SIG-M5 (cell line): ENCODE measurements around the gene BNIPL.

Source experiments
- DNase-seq: peaks from one replicate; lab custom pipeline; 2025; lab: John Stamatoyannopoulos, UW

Gene BNIPL

GRCh38 chr1:151058692-151059091, 22.3 kb downstream of the BNIPL start:
- no peak for DNase-seq

- peak; percentile 63 for DNase-seq
Observed at GRCh38 chr1:151059109-151060006, 23.0 kb downstream of the BNIPL start, which contains the start of gene CDC42SE1. Gene CDC42SE1, minus strand, starts transcription at chr1:151059622. Its CDS starts 3,892 bp downstream, at chr1:151055730.

GRCh38 chr1:151060007-151060656, 23.7 kb downstream of the BNIPL start, which contains the start of gene MLLT11:
Gene MLLT11, plus strand, starts transcription at chr1:151060397. Its CDS starts 6,828 bp downstream, at chr1:151067225.
- no peak for DNase-seq

GRCh38 chr1:151060657-151061421, 24.5 kb downstream of the BNIPL start:
- no peak for DNase-seq

- no peak for DNase-seq
Observed at GRCh38 chr1:151061704-151062103, 25.3 kb downstream of the BNIPL start.

GRCh38 chr1:151062741-151063371, 26.5 kb downstream of the BNIPL start:
- no peak for DNase-seq

- DNase-seq: no peak
Observed at GRCh38 chr1:151065089-151065645, 28.8 kb downstream of the BNIPL start.

GRCh38 chr1:151067185-151067584, 30.8 kb downstream of the BNIPL start:
- no peak for DNase-seq

- no peak for DNase-seq
Observed at GRCh38 chr1:151069103-151069486, 32.7 kb downstream of the BNIPL start.

GRCh38 chr1:151070474-151071276, 34.3 kb downstream of the BNIPL start, which contains the start of gene GABPB2:
Gene GABPB2, plus strand, starts transcription at chr1:151070761. Its CDS starts 17,429 bp downstream, at chr1:151088190.
- DNase-seq: peak; percentile 72

- no peak for DNase-seq
Observed at GRCh38 chr1:151072224-151072623, 35.8 kb downstream of the BNIPL start.

GRCh38 chr1:151085953-151086559, 49.7 kb downstream of the BNIPL start:
- DNase-seq: no peak
